Measurements from ENCODE around the gene ALOX5.
"Not testable (repeated sequence)": the region's sequence is repeated elsewhere in the genome, so short reads cannot be mapped to it uniquely, and the experiment has no call there.

The ALOX5 gene

GRCh38 chr10:45404770-45405120 is 30.7 kb downstream of the ALOX5 start:
- DNase-seq (ENCODE audit: low read depth) = no peak

GRCh38 chr10:45407542-45407941 is 33.5 kb downstream of the ALOX5 start:
- no peak for DNase-seq (ENCODE audit: low read depth)

GRCh38 chr10:45408421-45409319 is 34.7 kb downstream of the ALOX5 start:
- no peak for DNase-seq (ENCODE audit: low read depth)

GRCh38 chr10:45409347-45409746 is 35.3 kb downstream of the ALOX5 start:
- not testable (repeated sequence) for DNase-seq (ENCODE audit: low read depth)

GRCh38 chr10:45409782-45410181 is 35.8 kb downstream of the ALOX5 start:
- no peak for DNase-seq (ENCODE audit: low read depth)

GRCh38 chr10:45410489-45410806 is 36.4 kb downstream of the ALOX5 start:
- DNase-seq (ENCODE audit: low read depth) = no peak

- DNase-seq (ENCODE audit: low read depth) = no peak
These were observed 37.0 kb downstream of the ALOX5 start for GRCh38 chr10:45410807-45411606.

GRCh38 chr10:45411607-45411940 is 37.6 kb downstream of the ALOX5 start:
- DNase-seq (ENCODE audit: low read depth) = no peak

GRCh38 chr10:45415062-45415461 is 41.0 kb downstream of the ALOX5 start:
- DNase-seq (ENCODE audit: low read depth) = not testable (repeated sequence)

- DNase-seq (ENCODE audit: low read depth) = no peak
These were observed 42.6 kb downstream of the ALOX5 start for GRCh38 chr10:45416603-45417002.

- DNase-seq (ENCODE audit: low read depth) = no peak
These were observed 43.7 kb downstream of the ALOX5 start for GRCh38 chr10:45417746-45418145.

- no peak for DNase-seq (ENCODE audit: low read depth)
These were observed 44.4 kb downstream of the ALOX5 start for GRCh38 chr10:45418417-45418848.

- DNase-seq (ENCODE audit: low read depth) = peak; percentile 13
These were observed 45.0 kb downstream of the ALOX5 start for GRCh38 chr10:45418849-45419675.

GRCh38 chr10:45419676-45420025 is 45.6 kb downstream of the ALOX5 start:
- DNase-seq (ENCODE audit: low read depth) = no peak

- DNase-seq (ENCODE audit: low read depth) = no peak
These were observed 46.6 kb downstream of the ALOX5 start for GRCh38 chr10:45420453-45421192.

GRCh38 chr10:45421221-45422097 is 47.4 kb downstream of the ALOX5 start:
- no peak for DNase-seq (ENCODE audit: low read depth)

- no peak for DNase-seq (ENCODE audit: low read depth)
These were observed 48.3 kb downstream of the ALOX5 start for GRCh38 chr10:45422207-45422865.

- DNase-seq (ENCODE audit: low read depth) = no peak
These were observed 49.0 kb downstream of the ALOX5 start for GRCh38 chr10:45422866-45423659.

- DNase-seq (ENCODE audit: low read depth) = no peak
These were observed 50.0 kb downstream of the ALOX5 start for GRCh38 chr10:45423976-45424499.

All from stimulated activated CD8-positive, alpha-beta memory T cell treated with anti-CD3 and anti-CD28 coated beads, Interleukin-15, amount 100 ng/mL, for 24 hours (primary cell).